IgD-negative memory B cell (primary cell): ENCODE data around the gene OR6C4. TPM values are rescaled to one million over a fixed set of nuclear protein-coding genes. Genes with fewer than 3 reads are reported as not detected.

Experiments
- polyA plus RNA-seq: library from polyadenylated mRNA; unstranded; fragments of 300-500 nt; fragmentation: Illumina TruSeq; gene quantifications from one replicate; pipeline ENCODE4 v1.2.3, GENCODE V29; 2021

OR6C4 gene
- polyA plus RNA-seq, 1 donor from 2014 or later = not detected

Other genes starting within 250 kb of the OR6C4 start
- not detected for gene OR6C1, start 235.3 kb upstream of the OR6C4 start, polyA plus RNA-seq
- not detected for gene OR6C3, start 218.9 kb upstream of the OR6C4 start, polyA plus RNA-seq
- not detected for gene OR6C75, start 186.6 kb upstream of the OR6C4 start, polyA plus RNA-seq
- not detected for gene OR6C65, start 149.1 kb upstream of the OR6C4 start, polyA plus RNA-seq
- not detected for gene OR6C76, start 123.3 kb upstream of the OR6C4 start, polyA plus RNA-seq
- gene OR6C2, start 105.5 kb upstream of the OR6C4 start, polyA plus RNA-seq = not detected
- gene OR6C70, start 79.5 kb upstream of the OR6C4 start, polyA plus RNA-seq = not detected
- gene OR6C68, start 57.2 kb upstream of the OR6C4 start, polyA plus RNA-seq = not detected
- gene OR2AP1, start 22.9 kb downstream of the OR6C4 start, polyA plus RNA-seq = not detected
- not detected for gene OR10P1, start 87.3 kb downstream of the OR6C4 start, polyA plus RNA-seq
- 0.13 TPM for gene ITGA7, start 158.3 kb downstream of the OR6C4 start, polyA plus RNA-seq
- 174 TPM for gene BLOC1S1, start 166.4 kb downstream of the OR6C4 start, polyA plus RNA-seq
- 2.2 TPM for gene RDH5, start 170.8 kb downstream of the OR6C4 start, polyA plus RNA-seq
- 171 TPM for gene CD63, start 179.4 kb downstream of the OR6C4 start, polyA plus RNA-seq
- 1.1 TPM for gene GDF11, start 193.5 kb downstream of the OR6C4 start, polyA plus RNA-seq